NB4 (cell line): Measurements from ENCODE around the gene BBOF1.

ENCODE experiments used
- POLR2A ChIP-seq: IDR thresholded peaks from 2 replicates; pipeline ENCODE4 v1.6.1; 2011; ENCODE audit warnings: mild to moderate bottlenecking; ENCODE audit not compliant: insufficient read length; ENCODE audit errors: extremely low read depth
- TF ChIP-seq, protein P1 (sequence below): IDR thresholded peaks from one replicate; pipeline ENCODE4 v1.5.1; 2012; ENCODE audit warnings: low read depth, low read length
- TF ChIP-seq, protein P2 (sequence below): IDR thresholded peaks from 2 replicates; pipeline ENCODE4 v1.6.1; 2011; ENCODE audit warnings: low read depth, low read length

- TF ChIP-seq, protein P1, sequence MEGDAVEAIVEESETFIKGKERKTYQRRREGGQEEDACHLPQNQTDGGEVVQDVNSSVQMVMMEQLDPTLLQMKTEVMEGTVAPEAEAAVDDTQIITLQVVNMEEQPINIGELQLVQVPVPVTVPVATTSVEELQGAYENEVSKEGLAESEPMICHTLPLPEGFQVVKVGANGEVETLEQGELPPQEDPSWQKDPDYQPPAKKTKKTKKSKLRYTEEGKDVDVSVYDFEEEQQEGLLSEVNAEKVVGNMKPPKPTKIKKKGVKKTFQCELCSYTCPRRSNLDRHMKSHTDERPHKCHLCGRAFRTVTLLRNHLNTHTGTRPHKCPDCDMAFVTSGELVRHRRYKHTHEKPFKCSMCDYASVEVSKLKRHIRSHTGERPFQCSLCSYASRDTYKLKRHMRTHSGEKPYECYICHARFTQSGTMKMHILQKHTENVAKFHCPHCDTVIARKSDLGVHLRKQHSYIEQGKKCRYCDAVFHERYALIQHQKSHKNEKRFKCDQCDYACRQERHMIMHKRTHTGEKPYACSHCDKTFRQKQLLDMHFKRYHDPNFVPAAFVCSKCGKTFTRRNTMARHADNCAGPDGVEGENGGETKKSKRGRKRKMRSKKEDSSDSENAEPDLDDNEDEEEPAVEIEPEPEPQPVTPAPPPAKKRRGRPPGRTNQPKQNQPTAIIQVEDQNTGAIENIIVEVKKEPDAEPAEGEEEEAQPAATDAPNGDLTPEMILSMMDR: no peak
- no peak for TF ChIP-seq POLR2A
- TF ChIP-seq, protein P2, sequence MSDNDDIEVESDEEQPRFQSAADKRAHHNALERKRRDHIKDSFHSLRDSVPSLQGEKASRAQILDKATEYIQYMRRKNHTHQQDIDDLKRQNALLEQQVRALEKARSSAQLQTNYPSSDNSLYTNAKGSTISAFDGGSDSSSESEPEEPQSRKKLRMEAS: no peak
These were observed 43.0 kb upstream of the BBOF1 start for GRCh38 chr14:73976125-73976524.
